GM19452 (cell line): ENCODE results near the gene SNAPIN.

Source experiments
- ATAC-seq: cut with Tn5 transposase; IDR thresholded peaks from one replicate; pipeline ENCODE4 v1.9.1; 2021; ENCODE audit not compliant: unreplicated experiment

The SNAPIN gene

GRCh38 chr1:153699768-153700167 is 41.3 kb downstream of the SNAPIN start:
- no peak for ATAC-seq

- ATAC-seq = no peak
Measured at GRCh38 chr1:153705484-153705883, 47.0 kb downstream of the SNAPIN start.

DNA sequence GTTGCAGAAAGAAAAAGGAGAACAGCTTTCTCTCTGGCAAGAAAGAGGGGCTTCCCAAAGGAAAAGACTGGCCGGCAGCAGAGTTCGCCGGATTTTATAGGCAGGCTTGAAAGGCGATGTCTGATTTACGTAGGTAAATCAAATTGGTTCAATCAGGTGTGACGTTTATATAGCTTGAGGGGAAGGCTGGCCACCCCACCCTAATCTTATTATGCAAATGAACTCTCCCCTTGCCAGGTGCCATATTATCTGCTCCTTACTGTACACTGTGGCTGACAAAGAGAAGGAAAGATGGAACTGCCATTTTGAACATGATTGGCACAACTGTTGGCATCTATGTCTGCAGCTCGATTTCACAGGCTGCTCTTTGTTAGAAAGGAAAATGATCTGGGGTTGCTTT is 52.5 kb downstream of the SNAPIN start:
- ATAC-seq = no peak
